HEK293T (cell line): Measurements from ENCODE around the gene IGF1R.

Experiments
- CTCF ChIA-PET: fragments of 350-600 bp; formaldehyde crosslinking; extraction: SDS; loops from one replicate; lab custom pipeline; 2021; ENCODE audit warnings: antibody characterized with exemption, inconsistent platforms; lab: Yijun Ruan, JAX
- POLR2A ChIA-PET: fragments of 350-600 bp; formaldehyde crosslinking; extraction: SDS; loops from one replicate; lab custom pipeline; 2020; ENCODE audit warnings: antibody characterized with exemption, inconsistent platforms; lab: Yijun Ruan, JAX
- DNase-seq: peaks from one replicate; pipeline ENCODE4 v3.0.0; 2012; ENCODE audit warnings: mixed read lengths; ENCODE audit errors: extremely low spot score
- ARNT ChIP-seq: fragments of 450-650 bp; IDR thresholded peaks from 2 replicates; pipeline ENCODE4 v1.6.1; 2017; ENCODE audit warnings: mild to moderate bottlenecking
- BHLHE40 ChIP-seq: fragments of 450-650 bp; IDR thresholded peaks from 2 replicates; pipeline ENCODE4 v1.6.1; 2016; ENCODE audit warnings: mild to moderate bottlenecking, moderate library complexity, borderline replicate concordance
- CTBP1 ChIP-seq: fragments of 450-650 bp; IDR thresholded peaks from 2 replicates; pipeline ENCODE4 v1.6.1; 2016; ENCODE audit warnings: borderline replicate concordance
- ELF4 ChIP-seq: fragments of 450-650 bp; IDR thresholded peaks from 2 replicates; pipeline ENCODE4 v1.6.1; 2017; ENCODE audit warnings: antibody characterized with exemption
- FOXA1 ChIP-seq: fragments of 450-650 bp; IDR thresholded peaks from 2 replicates; pipeline ENCODE4 v1.6.1; 2016; ENCODE audit warnings: mild to moderate bottlenecking
- FOXK2 ChIP-seq: fragments of 450-650 bp; IDR thresholded peaks from 2 replicates; pipeline ENCODE4 v1.6.1; 2016; ENCODE audit warnings: mild to moderate bottlenecking
- FOXM1 ChIP-seq: fragments of 450-650 bp; IDR thresholded peaks from 2 replicates; pipeline ENCODE4 v1.6.1; 2017; ENCODE audit warnings: mild to moderate bottlenecking, borderline replicate concordance
- HDGF ChIP-seq: fragments of 450-650 bp; IDR thresholded peaks from 2 replicates; pipeline ENCODE4 v1.6.1; 2017; ENCODE audit warnings: antibody characterized with exemption, borderline replicate concordance
- L3MBTL2 ChIP-seq: fragments of 450-650 bp; conservative IDR thresholded peaks from 2 replicates; pipeline ENCODE4 v1.6.1; 2016; ENCODE audit warnings: mild to moderate bottlenecking
- LEF1 ChIP-seq: fragments of 450-650 bp; IDR thresholded peaks from 2 replicates; pipeline ENCODE4 v1.6.1; 2017; ENCODE audit warnings: mild to moderate bottlenecking, borderline replicate concordance
- NFRKB ChIP-seq: fragments of 450-650 bp; IDR thresholded peaks from 2 replicates; pipeline ENCODE4 v1.6.1; 2016; ENCODE audit warnings: mild to moderate bottlenecking, moderate library complexity
- PKNOX1 ChIP-seq: fragments of 450-650 bp; IDR thresholded peaks from 2 replicates; pipeline ENCODE4 v1.6.1; 2016
- SP1 ChIP-seq: fragments of 450-650 bp; IDR thresholded peaks from 2 replicates; pipeline ENCODE4 v1.6.1; 2017
- SUZ12 ChIP-seq: fragments of 450-650 bp; IDR thresholded peaks from 2 replicates; pipeline ENCODE4 v1.6.1; 2016; ENCODE audit warnings: mild to moderate bottlenecking
- TARDBP ChIP-seq: fragments of 450-650 bp; IDR thresholded peaks from 2 replicates; pipeline ENCODE4 v1.6.1; 2016
- ZNF384 ChIP-seq: fragments of 450-650 bp; IDR thresholded peaks from 2 replicates; pipeline ENCODE4 v1.6.1; 2016

Gene IGF1R

GRCh38 chr15:98705070-98705469 lies 56.7 kb downstream of the IGF1R start:
- DNase-seq = no peak
- no peak for TF ChIP-seq ELF4
- TF ChIP-seq CTBP1 = no peak
- no peak for TF ChIP-seq HDGF
- CTCF ChIA-PET = interaction anchor here (0.5 kb wide), 1 partner anchor 1733 kb away, joined by 3 read pairs; no protein-coding TSS in a partner anchor
- POLR2A ChIA-PET = no interaction called here

- CTCF ChIA-PET = no interaction called here
- DNase-seq = no peak
- TF ChIP-seq SUZ12 (no peak), CTBP1 (no peak), ZNF384 (no peak), NFRKB (no peak), FOXA1 (no peak), FOXM1 (no peak), ARNT (no peak), TARDBP (no peak), BHLHE40 (no peak), L3MBTL2 (no peak), ELF4 (no peak), HDGF (no peak), FOXK2 (no peak), SP1 (no peak), LEF1 (no peak), PKNOX1 (no peak)
- POLR2A ChIA-PET = no interaction called here
These were observed 58.0 kb downstream of the IGF1R start for GRCh38 chr15:98706387-98706786.

GRCh38 chr15:98706986-98707385 lies 58.6 kb downstream of the IGF1R start:
- CTCF ChIA-PET = no interaction called here

GRCh38 chr15:98708037-98708590 lies 59.8 kb downstream of the IGF1R start:
- ChIA-PET POLR2A (no interaction called here), CTCF (no interaction called here)
- DNase-seq = no peak
- TF ChIP-seq NFRKB (no peak), PKNOX1 (no peak), HDGF (no peak), FOXM1 (no peak), SUZ12 (no peak), FOXK2 (no peak)

More at GRCh38 chr15:98706986-98707385, 58.6 kb downstream of the IGF1R start:
- TF ChIP-seq ARNT (no peak), NFRKB (no peak), ZNF384 (no peak)
- POLR2A ChIA-PET = no interaction called here
- no peak for DNase-seq

GRCh38 chr15:98711810-98712209 lies 63.5 kb downstream of the IGF1R start:
- CTCF ChIA-PET = no interaction called here
- POLR2A ChIA-PET = no interaction called here
- no peak for DNase-seq
- no peak for TF ChIP-seq TARDBP
- no peak for TF ChIP-seq SUZ12
- no peak for TF ChIP-seq HDGF
- no peak for TF ChIP-seq BHLHE40
- no peak for TF ChIP-seq FOXK2
- TF ChIP-seq CTBP1 = no peak
- no peak for TF ChIP-seq ARNT
- no peak for TF ChIP-seq ELF4

- ChIA-PET POLR2A (no interaction called here), CTCF (interaction anchor here (1.0 kb wide), 1 partner anchor 39 kb away, joined by 3 read pairs; no protein-coding TSS in a partner anchor)
- TF ChIP-seq NFRKB = no peak
- TF ChIP-seq ELF4 = no peak
- no peak for TF ChIP-seq TARDBP
- no peak for TF ChIP-seq ZNF384
- TF ChIP-seq FOXM1 = no peak
- TF ChIP-seq SP1 = no peak
- TF ChIP-seq L3MBTL2 = no peak
- no peak for TF ChIP-seq HDGF
- no peak for DNase-seq
These were observed 64.7 kb downstream of the IGF1R start for GRCh38 chr15:98712845-98713584.

- ChIA-PET POLR2A (no interaction called here), CTCF (no interaction called here)
- TF ChIP-seq SP1 = no peak
- DNase-seq = no peak
These were observed 65.3 kb downstream of the IGF1R start for GRCh38 chr15:98713585-98714001.

- ChIA-PET POLR2A (no interaction called here), CTCF (interaction anchor here (0.9 kb wide), 1 partner anchor 13 kb away, joined by 3 read pairs; no protein-coding TSS in a partner anchor)
- no peak for DNase-seq
- TF ChIP-seq SP1 = no peak
- no peak for TF ChIP-seq SUZ12
- TF ChIP-seq HDGF = no peak
- no peak for TF ChIP-seq FOXA1
- TF ChIP-seq FOXK2 = no peak
- TF ChIP-seq LEF1 = no peak
- no peak for TF ChIP-seq CTBP1
- no peak for TF ChIP-seq FOXM1
- no peak for TF ChIP-seq ZNF384
- TF ChIP-seq BHLHE40 = no peak
- TF ChIP-seq L3MBTL2 = no peak
These were observed 66.6 kb downstream of the IGF1R start for GRCh38 chr15:98714922-98715321.
